H1 (cell line): Measurements from ENCODE around the gene SLC2A3. TPM values are rescaled to one million over a fixed set of nuclear protein-coding genes. Genes with fewer than 3 reads are reported as not detected.

Experiments
- BCL11A ChIP-seq, 2 experiments: IDR thresholded peaks; one replicate each; pipeline ENCODE4 v1.6.1; 2011; ENCODE audit warnings: low read depth in 2 of 2, low read length in 2 of 2, mild to moderate bottlenecking in 2 of 2
- BRCA1 ChIP-seq: IDR thresholded peaks from 2 replicates; pipeline ENCODE4 v1.6.1; 2012; ENCODE audit warnings: low read depth, low read length, improper control_type of control experiment
- HDAC6 ChIP-seq: IDR thresholded peaks from one replicate; pipeline ENCODE4 v1.7.1; 2012; ENCODE audit warnings: low read depth, mild to moderate bottlenecking, inconsistent platforms, low read length, moderate library complexity
- JUND ChIP-seq: IDR thresholded peaks from 2 replicates; pipeline ENCODE4 v1.6.1; 2011; ENCODE audit warnings: mild to moderate bottlenecking, improper control_type of control experiment, low read length
- SIN3A ChIP-seq, 2 experiments: IDR thresholded peaks in 1 of 2; conservative IDR thresholded peaks in 1 of 2; 2 replicates each; pipeline ENCODE4 v1.6.1; 2011 to 2012; ENCODE audit warnings: low read length in 2 of 2, improper control_type of control experiment in 1 of 2, low read depth in 1 of 2, mild to moderate bottlenecking in 1 of 2
- polyA plus RNA-seq, 7 experiments: library from polyadenylated mRNA; depleted of rRNA in 3 of 7; stranded (reverse) in 5 of 7; unstranded in 2 of 7; fragments of >200 nt in 5 of 7; fragments of 200-250 nt in 2 of 7; gene quantifications; 1 replicate in 5 of 7; 2 replicates in 1 of 7; 4 replicates in 1 of 7; pipeline versions ENCODE4 v1.2.1 to v1.2.3, GENCODE V29; 2011 to 2013; ENCODE audit warnings: missing spikeins in 2 of 7, mixed read lengths in 2 of 7
- total RNA-seq: library from RNA; stranded (reverse); fragmentation: NEBNext Ultra II Directional; extraction: Animal tissue kit (Norgen Biotek cat#: 25700); gene quantifications from 2 replicates; pipeline ENCODE4 v1.2.1, GENCODE V29; 2021
- TF ChIP-seq, protein P1 (sequence below): IDR thresholded peaks from 2 replicates; pipeline ENCODE4 v1.6.1; 2011; ENCODE audit warnings: low read length, improper control_type of control experiment

Gene SLC2A3
- total and polyA plus RNA-seq, 2 of the 8 experiments (the other 6 are each of a cell fraction or from before 2014, with no cell fraction given): 417 to 688 TPM

DNA sequence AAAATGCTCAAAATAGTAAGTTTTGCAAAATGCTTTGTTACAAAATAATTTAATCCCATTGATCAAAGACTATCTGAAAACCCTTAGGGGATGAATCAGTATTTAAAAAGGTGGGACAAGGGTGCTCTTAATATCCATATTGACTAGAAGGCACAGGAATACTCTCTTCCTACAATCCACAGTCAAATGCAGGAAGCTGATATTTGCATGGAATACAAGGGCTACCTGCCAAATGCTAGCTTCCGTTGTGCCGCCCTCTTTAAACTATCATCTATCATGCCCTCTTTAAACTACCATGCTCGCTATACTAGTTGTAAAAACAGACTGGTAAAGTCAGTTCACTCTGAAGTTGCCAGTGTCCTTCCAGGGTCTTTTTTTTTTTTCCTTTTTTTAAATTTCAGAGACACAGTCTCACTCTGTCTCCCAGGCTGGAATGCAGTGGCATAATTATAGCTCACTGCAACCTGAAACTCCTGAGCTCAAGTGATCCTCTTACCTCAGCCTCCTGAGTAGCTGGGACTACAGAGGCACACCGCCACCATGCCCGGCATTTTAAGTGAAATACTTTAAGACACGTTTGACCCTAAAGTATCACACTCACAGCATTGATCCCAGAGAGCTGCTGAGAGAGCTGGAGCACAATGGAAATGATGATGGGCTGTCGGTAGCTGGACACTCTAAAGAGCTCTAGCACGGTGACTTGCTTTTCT, 6.7 kb downstream of the SLC2A3 start (continued):
- TF ChIP-seq, protein P1, sequence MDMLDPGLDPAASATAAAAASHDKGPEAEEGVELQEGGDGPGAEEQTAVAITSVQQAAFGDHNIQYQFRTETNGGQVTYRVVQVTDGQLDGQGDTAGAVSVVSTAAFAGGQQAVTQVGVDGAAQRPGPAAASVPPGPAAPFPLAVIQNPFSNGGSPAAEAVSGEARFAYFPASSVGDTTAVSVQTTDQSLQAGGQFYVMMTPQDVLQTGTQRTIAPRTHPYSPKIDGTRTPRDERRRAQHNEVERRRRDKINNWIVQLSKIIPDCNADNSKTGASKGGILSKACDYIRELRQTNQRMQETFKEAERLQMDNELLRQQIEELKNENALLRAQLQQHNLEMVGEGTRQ: no peak
- no peak for TF ChIP-seq JUND
- TF ChIP-seq BCL11A (IDR thresholded peaks at IDR 0.05; ENCODE audit: low read depth in 2 of 2, low read length in 2 of 2): no peak
- no peak for TF ChIP-seq HDAC6
- no peak for TF ChIP-seq SIN3A (conservative IDR thresholded peaks at IDR 0.05 in 1 of 2, IDR thresholded peaks at IDR 0.05 in 1 of 2; ENCODE audit: low read depth in 1 of 2, low read length in 2 of 2)
- TF ChIP-seq BRCA1: no peak
- TF ChIP-seq, all 59 proteins: peak for 0
